Esophagus squamous epithelium (tissue), 4 donors: ENCODE data around the gene STAT6.
A peak's percentile ranks its signal among the peaks of the same experiment; 100 is the strongest.

ENCODE experiments used
- POLR2A ChIP-seq, 4 donors: fragments of 450-650 bp; IDR thresholded peaks; one replicate each; pipeline ENCODE4 v1.6.1; 2017; ENCODE audit warnings: antibody characterized with exemption in 4 of 4, mild to moderate bottlenecking in 4 of 4, moderate library complexity in 3 of 4
- TF ChIP-seq, protein P1 (sequence below), 6 experiments: fragments of 450-650 bp in 4 of 6; fragments of 200-600 bp in 2 of 6; sonication (generic) in 2 of 6; IDR thresholded peaks; one replicate each; pipeline ENCODE4 v1.5.1; 2016 to 2019; ENCODE audit warnings: antibody characterized with exemption in 6 of 6, mild to moderate bottlenecking in 4 of 6, moderate library complexity in 4 of 6

DNA sequence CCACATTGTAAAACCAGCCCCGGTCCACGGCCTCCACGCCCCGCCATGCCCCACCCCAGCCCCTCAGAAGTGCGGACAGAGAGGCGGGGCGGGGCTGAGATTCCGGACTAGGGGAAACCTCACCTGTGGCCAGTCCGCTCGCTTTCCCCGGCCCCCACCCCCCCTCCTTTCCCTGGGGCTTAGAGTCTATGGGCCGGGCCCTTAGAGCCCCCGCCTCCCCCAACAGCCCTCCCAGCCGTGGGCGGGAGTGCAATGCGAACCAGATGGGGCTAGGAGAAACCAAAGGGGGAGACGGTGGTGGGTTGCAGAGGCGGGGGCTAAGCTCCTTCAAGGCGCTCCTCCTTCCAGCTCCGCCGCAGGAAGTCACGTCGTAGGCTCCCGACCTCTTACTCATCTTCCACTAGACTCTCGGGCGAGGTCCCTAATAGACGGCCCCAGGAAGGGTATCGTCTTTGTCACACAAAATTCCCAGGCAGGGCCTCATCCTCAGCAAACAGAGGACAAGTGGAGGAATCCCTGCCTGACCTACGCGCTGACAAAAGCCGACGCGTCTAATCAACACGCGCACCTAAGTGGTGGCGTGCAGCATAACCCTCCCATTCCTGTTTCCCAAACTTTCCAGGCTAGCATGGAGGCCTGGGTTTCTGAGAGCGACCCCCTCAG is 23.3 kb downstream of the STAT6 start:
- TF ChIP-seq, protein P1, sequence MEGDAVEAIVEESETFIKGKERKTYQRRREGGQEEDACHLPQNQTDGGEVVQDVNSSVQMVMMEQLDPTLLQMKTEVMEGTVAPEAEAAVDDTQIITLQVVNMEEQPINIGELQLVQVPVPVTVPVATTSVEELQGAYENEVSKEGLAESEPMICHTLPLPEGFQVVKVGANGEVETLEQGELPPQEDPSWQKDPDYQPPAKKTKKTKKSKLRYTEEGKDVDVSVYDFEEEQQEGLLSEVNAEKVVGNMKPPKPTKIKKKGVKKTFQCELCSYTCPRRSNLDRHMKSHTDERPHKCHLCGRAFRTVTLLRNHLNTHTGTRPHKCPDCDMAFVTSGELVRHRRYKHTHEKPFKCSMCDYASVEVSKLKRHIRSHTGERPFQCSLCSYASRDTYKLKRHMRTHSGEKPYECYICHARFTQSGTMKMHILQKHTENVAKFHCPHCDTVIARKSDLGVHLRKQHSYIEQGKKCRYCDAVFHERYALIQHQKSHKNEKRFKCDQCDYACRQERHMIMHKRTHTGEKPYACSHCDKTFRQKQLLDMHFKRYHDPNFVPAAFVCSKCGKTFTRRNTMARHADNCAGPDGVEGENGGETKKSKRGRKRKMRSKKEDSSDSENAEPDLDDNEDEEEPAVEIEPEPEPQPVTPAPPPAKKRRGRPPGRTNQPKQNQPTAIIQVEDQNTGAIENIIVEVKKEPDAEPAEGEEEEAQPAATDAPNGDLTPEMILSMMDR (IDR thresholded peaks at IDR 0.05), result no peak
- peak in 2 of 4 donors; percentile 40 to 52 for TF ChIP-seq POLR2A (IDR thresholded peaks at IDR 0.05)
